Erythroblast (primary cell): ENCODE measurements around the gene SEC14L2.

Experiments
- DNase-seq, 2 experiments: peaks; one replicate each; lab custom pipeline; 2025; lab: John Stamatoyannopoulos, UW
- GATA1 ChIP-seq: IDR thresholded peaks from 2 replicates; pipeline ENCODE4 v1.6.1; 2011; ENCODE audit warnings: low read depth, mild to moderate bottlenecking, control low read depth, low read length, moderate library complexity
- POLR2A ChIP-seq: IDR thresholded peaks from 2 replicates; pipeline ENCODE4 v1.6.1; 2011; ENCODE audit warnings: mild to moderate bottlenecking, low read length

The SEC14L2 gene

DNA sequence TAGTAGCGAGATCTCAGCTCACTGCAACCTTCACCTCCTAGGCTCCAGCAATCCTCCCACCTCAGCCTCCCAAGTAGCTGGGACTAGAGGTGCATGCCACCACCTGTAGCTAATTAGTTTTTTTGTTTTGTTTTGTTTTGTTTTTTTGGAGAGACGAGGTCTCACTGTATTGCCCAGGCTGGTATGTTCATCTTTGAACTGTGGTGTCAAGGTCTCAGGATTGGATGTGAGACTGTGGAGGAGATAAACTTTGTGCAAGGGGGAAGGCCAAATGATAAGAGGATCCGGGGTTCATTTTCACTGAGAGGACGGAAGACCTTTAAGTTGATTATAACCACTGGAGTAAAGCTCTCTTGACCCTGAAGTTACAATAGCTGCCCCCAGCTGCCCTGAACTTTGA, 8.9 kb downstream of the SEC14L2 start:
- peak in 1 of 2 experiments; percentile 23 for DNase-seq
- TF ChIP-seq POLR2A (no peak), GATA1 (no peak)

DNA sequence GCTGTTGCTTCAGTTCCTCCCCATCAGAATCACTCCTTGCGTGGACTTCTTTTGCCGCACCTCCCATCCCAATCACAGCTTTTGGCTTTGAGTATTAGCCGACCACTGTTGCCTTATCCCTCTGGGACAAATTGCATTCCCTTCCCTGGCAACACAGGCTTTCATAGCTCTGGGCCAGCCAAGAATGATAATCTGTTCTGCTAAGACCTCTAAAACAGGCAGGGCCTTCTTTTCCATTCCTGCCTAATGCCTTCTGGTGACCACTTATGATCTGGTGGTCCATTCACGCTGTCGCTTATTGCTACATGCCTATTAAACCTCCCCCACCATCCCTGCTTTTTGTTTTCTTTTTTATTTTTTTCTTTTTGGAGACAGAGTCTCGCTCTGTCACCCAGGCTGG, 9.6 kb downstream of the SEC14L2 start:
- no peak for DNase-seq
- TF ChIP-seq GATA1 (no peak), POLR2A (no peak)

DNA sequence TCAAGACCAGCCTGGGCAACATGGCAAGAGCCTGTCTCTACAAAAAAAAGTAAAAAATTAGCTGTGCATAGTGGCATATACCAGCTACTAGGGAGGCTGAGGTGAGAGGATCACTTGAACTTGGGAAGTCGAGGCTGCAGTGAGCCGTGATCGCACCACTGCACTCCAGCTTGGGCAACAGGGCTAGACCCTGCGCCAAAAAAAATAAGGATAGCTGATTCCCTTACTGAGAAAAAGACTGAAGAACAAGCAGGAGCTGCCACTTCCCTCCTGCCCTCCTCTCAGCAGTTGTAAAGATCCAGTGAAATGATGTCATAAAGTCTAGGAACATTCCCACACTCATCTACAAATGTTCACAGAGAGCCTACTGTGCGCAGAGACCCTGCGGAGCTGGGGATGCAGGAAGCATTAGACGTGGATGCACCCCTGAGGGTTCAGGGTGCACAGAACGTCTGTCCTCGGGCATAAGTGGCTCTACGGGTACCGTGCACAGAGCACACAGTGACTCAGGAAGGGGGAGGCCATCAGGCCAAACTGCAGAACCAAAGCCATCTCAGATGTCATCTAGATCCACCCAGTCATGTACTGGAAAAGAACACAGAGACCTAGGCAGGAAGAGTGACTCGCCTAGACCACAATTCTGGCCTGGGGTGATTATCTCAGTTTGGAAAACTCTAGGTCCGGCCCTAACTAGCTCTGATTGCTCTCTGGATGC, 11.7 kb downstream of the SEC14L2 start:
- no peak for DNase-seq
- TF ChIP-seq GATA1 (no peak), POLR2A (no peak)

DNA sequence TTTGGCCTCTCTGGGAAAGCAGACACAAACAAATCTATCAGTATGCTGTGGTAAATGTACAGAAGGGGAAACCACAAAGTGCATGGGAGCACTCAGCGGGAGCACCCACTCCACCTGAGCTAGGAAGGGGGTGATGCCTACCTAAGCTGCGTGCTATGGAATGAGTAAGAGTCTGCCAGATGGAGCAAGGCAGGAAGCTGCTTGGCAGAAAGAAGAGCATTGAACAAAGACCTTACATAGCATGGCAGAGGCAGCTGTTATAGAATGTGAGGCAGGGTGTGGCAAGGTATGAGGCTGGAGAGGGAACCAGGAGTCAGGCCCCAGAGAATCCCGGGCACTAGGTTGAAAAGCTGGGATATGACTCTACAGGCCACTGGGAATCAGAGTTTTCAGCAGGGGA, 15.0 kb downstream of the SEC14L2 start:
- TF ChIP-seq POLR2A (no peak), GATA1 (no peak)
- no peak for DNase-seq

DNA sequence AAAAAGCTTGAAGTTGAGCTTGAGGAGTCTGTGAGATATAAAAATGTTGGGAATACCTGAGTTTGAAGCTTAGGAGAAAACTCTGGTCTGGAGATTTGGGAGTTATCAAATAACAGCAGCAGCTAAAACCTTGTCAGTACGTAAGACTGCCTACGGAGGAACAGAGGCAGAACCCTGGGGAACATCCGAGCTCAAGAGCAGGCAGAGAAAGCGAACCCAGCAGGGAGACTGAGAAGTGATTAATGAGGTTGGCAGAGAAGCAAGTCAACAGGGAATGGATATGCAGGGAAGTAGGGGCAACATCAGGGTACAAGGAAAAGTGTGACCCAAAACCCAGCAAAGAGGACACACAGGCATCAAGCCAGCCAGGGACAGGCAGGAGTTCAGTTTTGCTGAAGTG, 16.2 kb downstream of the SEC14L2 start:
- no peak for TF ChIP-seq POLR2A
- TF ChIP-seq GATA1 = no peak
- DNase-seq = no peak

DNA sequence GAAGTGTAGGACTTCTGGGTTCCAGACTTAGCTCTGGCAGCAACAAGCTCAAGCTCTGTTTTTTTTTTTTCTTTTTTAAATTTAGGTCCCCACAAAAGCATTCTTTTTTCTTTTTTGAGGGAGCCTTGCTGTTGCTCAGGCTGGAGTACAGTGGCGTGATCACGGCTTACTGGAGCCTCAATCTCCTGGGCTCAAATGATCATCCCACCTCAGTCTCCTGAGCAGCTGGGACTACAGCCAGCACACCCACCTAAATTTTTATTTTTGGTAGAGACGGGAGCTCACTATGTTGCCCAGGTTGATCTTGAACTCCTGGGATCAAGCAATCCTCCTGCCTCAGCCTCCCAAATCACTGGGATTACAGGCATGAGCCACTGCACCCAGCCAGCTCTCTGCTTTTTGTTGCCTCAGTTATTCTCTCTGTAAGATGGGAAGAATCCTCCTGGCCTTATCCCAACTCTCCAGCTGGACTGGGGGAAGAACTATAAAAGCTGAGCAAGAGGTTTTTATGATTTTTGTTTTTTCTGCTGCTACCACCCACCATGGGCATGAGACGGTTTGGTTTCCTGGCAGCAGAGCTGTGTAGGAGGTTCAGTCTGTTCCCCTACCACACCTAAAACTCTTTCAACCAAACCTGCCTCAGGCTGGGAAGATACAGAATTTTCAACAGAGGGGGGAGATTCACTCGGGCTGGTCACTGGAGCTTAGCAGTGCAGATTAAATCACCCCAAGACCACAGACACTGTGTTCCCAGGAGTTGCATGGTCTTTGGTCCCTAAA, 17.1 kb downstream of the SEC14L2 start:
- no peak for DNase-seq
- TF ChIP-seq POLR2A (no peak), GATA1 (no peak)

DNA sequence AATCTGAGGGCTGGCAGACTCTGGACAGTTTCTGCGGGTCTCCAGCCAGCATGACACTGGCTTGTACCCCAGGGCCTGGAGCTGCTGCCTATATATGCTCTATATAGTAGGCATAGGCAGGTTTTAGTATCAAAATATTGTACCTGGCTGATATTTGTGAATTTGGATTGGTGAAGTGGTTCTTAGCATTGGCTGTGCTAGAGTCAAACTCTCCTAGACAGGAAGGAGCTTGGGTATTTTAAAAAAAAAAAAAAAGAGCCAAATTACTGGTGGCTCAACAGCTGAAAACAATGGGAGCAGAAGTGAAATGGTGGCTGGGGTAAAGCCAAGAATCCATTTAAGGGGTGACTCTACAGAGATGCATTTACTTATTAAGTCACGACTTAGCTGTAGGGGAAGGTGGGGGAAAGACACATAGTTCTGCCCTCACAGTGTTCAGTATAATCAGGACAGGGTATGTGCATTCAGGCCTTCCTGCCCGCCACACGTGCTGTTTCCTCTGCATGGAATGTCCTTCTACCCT, 17.8 kb downstream of the SEC14L2 start:
- no peak for DNase-seq
- TF ChIP-seq POLR2A (no peak), GATA1 (no peak)

DNA sequence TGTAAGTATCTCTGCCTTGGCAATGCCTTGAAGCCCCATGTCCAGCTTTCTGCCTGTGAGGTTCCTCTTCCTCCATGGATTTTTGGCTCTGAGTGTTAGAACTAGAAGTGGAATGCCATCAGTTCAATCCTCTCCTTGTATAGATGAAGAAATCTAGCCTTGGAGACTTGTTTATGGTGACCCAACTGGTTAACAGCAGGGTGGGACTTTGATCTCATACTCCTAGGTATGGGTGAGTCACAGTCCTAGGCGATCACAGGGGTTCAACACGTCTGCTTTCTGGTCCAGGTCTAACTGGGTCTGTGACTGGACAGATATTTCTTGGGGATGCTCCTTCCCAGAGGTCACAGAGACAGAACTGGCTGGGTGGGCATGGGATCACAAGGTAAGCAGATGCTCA, 19.6 kb downstream of the SEC14L2 start:
- DNase-seq = no peak
- TF ChIP-seq POLR2A (no peak), GATA1 (no peak)

DNA sequence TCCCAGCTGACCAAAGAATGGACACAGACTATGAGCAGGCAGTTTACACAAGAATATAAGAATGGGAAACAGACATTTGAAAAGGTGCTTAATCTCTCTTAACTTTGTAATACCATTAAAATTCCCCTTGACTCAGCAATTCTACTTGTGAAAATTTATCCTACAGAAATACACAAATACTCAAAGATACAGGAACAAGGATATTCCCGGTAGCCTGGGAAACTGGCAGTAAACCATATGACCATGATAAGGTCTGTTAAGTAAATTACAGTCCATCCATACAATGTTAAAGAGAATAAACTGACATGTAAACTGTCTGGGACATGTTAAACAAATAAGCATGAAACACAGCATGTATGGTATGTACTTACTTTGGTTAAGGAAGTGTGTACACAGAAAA, 20.0 kb downstream of the SEC14L2 start:
- TF ChIP-seq POLR2A = no peak
- no peak for TF ChIP-seq GATA1
- DNase-seq = no peak

DNA sequence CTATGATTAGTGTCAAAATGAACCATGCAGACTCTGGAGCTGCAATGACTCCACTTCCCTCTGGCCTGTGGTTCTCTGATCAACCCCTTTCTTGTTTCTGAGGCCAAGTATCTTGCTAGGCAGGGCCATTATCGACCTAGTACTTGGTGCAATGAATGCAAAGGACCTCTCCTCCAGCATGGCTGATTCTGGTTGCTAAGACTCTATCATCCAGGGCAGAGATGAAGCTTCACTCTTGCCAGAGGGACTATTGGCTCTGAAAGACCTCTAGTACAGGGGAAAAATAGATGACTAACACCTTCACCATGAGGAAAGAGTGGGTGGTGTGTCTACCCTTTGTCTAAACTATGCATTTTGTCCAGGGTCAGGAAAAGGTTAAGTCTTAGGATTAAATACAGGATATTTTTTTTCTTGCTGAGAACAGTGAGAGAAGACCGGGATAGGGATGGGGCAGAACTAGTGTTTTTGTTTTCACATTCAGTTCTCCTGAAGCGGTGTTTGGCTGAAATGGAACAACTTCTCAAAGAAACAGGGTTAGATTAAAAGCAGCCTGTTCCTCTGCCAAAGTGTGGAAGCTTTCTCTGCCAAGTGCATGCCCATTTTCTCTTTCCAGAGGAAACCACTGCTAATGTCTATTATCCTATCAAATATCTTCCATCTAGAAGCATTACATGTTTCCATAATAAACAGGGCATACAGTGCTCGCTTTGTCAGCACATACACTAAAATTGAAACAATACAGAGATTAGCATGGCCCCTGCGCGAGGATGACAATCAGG, 23.7 kb downstream of the SEC14L2 start:
- DNase-seq = peak; percentile 60 to 78
- peak; percentile 37 for TF ChIP-seq POLR2A
- no peak for TF ChIP-seq GATA1

DNA sequence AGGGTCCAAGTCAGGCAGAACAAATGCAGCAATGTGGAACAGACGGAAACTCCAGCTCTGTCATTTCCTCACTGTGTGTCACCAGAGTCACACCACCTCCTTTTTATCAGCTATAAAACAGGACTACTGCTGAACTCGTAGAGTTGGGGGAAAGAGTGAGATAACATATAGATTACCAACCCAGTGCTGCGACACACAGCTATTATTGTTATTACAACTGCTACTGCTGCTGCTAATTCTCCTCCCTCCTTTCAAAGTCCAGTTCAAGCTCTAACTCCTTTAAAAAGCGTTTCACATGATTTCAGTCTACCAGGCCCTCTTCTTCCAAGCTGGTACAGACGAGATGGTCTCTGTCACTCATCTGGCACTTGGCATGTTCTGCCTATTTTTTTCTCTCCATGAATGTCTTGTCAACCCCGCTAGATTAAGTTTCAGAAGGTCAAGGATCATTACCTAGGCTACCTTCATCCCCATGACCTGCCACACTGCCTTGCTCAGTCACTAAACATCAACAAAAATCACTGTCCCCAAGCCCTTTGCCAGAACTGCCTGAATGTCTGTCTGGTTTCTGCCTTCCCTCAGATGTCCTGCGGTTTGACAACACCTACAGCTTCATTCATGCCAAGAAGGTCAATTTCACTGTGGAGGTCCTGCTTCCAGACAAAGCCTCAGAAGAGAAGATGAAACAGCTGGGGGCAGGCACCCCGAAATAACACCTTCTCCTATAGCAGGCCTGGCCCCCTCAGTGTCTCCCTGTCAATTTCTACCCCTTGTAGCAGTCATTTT, 25.1 kb downstream of the SEC14L2 start:
- TF ChIP-seq GATA1 = peak; percentile 51
- peak; percentile 98 for TF ChIP-seq POLR2A
- DNase-seq = peak; percentile 91 to 95

DNA sequence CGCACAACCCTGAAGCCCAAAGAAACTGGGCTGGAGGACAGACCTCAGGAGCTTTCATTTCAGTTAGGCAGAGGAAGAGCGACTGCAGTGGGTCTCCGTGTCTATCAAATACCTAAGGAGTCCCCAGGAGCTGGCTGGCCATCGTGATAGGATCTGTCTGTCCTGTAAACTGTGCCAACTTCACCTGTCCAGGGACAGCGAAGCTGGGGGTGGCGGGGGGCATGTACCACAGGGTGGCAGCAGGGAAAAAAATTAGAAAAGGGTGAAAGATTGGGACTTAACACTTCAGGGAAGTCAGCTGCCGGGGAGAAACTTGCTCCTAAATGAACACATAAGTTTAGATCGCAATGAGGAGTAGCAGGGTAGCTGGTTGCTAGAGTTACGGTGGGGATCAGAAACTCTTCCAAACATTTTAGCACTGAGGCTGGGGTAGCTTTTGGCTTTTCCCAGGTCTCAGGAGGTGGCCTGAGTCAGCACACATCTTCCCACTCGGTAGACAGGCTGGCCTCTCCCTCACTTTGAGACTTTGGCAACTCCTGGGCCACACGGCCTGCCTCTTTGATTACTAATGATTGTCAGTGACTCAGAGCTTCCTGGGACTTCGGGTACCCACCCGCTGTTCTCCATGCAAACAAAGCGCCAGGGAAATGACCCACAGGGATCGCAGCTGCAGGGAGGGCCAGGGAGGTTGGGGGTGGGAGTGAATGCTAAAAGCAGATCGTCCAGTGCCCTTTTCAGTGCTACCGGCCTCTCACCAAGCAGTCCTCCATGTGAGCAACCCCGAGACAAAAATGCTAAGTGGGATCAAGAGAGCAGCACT, 25.9 kb downstream of the SEC14L2 start:
- peak; percentile 79 to 87 for DNase-seq
- no peak for TF ChIP-seq GATA1
- no peak for TF ChIP-seq POLR2A
